ENCODE data around the gene PALD1.

Gene PALD1

DNA sequence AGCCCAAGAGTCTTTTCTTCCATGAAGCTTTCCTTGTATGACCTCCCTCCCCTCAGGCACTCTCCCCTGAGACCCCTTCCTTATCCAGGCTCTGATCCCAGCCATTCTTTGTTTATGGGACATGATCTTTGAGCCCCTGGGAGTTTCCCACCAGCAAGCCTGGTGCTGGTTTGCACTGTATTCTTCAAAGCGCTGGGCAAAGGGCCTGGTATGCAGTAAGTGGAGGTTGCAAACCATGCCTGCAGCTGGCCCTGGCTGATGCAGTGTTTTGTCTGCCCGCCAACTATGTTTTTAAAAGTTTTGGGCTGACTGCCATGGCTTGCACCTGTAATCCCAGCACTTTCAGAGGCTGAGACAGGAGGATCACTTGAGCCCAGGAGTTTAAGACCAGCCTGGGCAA lies 30.3 kb upstream of the PALD1 start:
- H3K27ac ChIP-seq, result no peak overlapping the region
- no peaks in the 10 kb centered on the region; a peak in 1 of 22 replicates for H4K20me1 ChIP-seq
- H3K9me3 ChIP-seq (replicated peaks in 1 of 11), result no peaks in the 10 kb centered on the region
- H3K4me3 ChIP-seq, result no peak overlapping the region
- H3K27me3 ChIP-seq, result peaks cover 1 to 8% (median 4%) of the 10 kb centered on the region in 11 experiments
- H3K36me3 ChIP-seq, result no peaks in the 10 kb centered on the region
- H3K4me1 ChIP-seq, result no peaks in the 10 kb centered on the region
- H3K9ac ChIP-seq, result no peak overlapping the region
- H3K4me2 ChIP-seq, result no peak overlapping the region
- no peak for TF ChIP-seq Cebpa-rat (IDR thresholded peaks at IDR 0.05)

DNA sequence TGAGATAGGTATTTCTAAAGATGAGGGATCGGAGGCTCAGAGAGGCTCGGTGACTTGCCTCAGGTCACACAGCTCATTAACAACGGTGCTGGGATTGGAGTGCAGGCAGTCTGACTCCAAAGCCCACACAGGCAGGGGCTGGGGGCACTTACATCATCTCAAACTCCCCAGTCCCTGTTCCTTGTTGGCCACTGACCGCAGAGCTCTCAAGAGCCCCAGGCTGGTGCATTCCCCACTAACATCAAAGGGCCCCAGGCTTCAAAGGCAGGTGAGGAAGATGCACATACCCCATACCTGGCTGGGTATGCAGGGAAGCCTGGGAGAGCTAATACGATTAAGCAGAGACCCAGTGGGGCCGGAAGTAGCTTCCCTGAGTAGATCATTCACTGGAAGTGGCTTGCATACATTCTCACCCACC lies 23.3 kb upstream of the PALD1 start:
- Histone ChIP-seq H3K4me3 (no peak overlapping the region), H3K27ac (no peak overlapping the region), H3K4me2 (peak overlapping the region in 8 of 11 experiments; percentile 68 to 94 (median 90); a peak in 12 of 22 replicates), H3K27me3 (peaks cover 9 to 26% (median 16%) of the 10 kb centered on the region in 11 experiments), H3K36me3 (no peaks in the 10 kb centered on the region), H3K4me1 (peaks cover 24 to 55% (median 45%) of the 10 kb centered on the region in 10 experiments), H3K9me3 (replicated peaks in 1 of 11) (no peaks in the 10 kb centered on the region), H4K20me1 (no peaks in the 10 kb centered on the region; a peak in 1 of 22 replicates), H3K9ac (no peak overlapping the region)
- no peak for TF ChIP-seq Cebpa-rat (IDR thresholded peaks at IDR 0.05)

DNA sequence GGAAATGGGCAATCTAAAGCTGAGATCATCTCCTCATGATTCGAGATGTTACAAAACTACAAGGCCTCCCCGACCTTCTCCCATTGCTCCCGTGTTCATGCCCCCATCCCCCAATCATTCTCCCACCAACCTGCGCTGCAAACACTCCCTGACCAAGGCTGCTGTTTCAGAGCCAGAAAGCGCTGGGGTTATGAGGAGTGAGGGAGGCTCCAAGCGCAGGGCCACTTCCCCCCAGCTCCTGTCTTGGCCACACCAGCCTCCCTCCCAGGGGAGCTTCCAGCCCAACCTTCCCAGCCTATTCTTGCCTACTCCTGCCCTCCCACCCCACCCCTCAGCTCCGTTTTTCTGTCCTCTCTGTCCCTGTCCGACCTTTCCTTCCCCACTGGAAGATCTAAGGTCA lies 22.4 kb upstream of the PALD1 start:
- H3K9me3 ChIP-seq (replicated peaks in 1 of 11), result no peaks in the 10 kb centered on the region
- H3K4me2 ChIP-seq, result peak overlapping the region; percentile 68 to 94 (median 88); a peak in 20 of 22 replicates
- TF ChIP-seq Cebpa-rat (IDR thresholded peaks at IDR 0.05), result no peak
- H3K27me3 ChIP-seq, result peaks cover 9 to 27% (median 16%) of the 10 kb centered on the region in 11 experiments
- no peaks in the 10 kb centered on the region for H3K36me3 ChIP-seq
- peak overlapping the region in 2 of 11 experiments; percentile 46 to 47; a peak in 2 of 22 replicates for H3K9ac ChIP-seq
- peaks cover 24 to 55% (median 45%) of the 10 kb centered on the region in 10 experiments for H3K4me1 ChIP-seq
- H4K20me1 ChIP-seq, result no peaks in the 10 kb centered on the region; a peak in 1 of 22 replicates
- H3K27ac ChIP-seq, result peak overlapping the region in 1 of 11 experiments; percentile 50; a peak in 2 of 22 replicates
- no peak overlapping the region for H3K4me3 ChIP-seq

- H3K4me2 ChIP-seq, result peak overlapping the region; percentile 68 to 94 (median 88)
- H3K9ac ChIP-seq, result peak overlapping the region in 4 of 11 experiments; percentile 8 to 39 (median 26); a peak in 4 of 22 replicates
- peaks cover 0 to 4% (median 0%) of the 10 kb centered on the region in 11 experiments; a peak in 1 of 22 replicates for H4K20me1 ChIP-seq
- H3K27ac ChIP-seq, result no peak overlapping the region
- H3K4me1 ChIP-seq, result peaks cover 24 to 67% (median 55%) of the 10 kb centered on the region in 10 experiments
- H3K4me3 ChIP-seq, result peak overlapping the region in 2 of 10 experiments; percentile 20 to 55; a peak in 3 of 20 replicates
- TF ChIP-seq Cebpa-rat (IDR thresholded peaks at IDR 0.05), result no peak
- peaks cover 9 to 27% (median 16%) of the 10 kb centered on the region in 11 experiments for H3K27me3 ChIP-seq
- no peaks in the 10 kb centered on the region for H3K9me3 ChIP-seq (replicated peaks in 1 of 11)
- H3K36me3 ChIP-seq, result no peaks in the 10 kb centered on the region
These were observed 20.7 kb upstream of the PALD1 start for GRCh38 chr10:70457759-70458305.

- Histone ChIP-seq H3K27ac (no peak overlapping the region), H3K4me3 (peak overlapping the region in 5 of 10 experiments; percentile 11 to 55 (median 27); a peak in 6 of 20 replicates), H3K9ac (peak overlapping the region in 6 of 11 experiments; percentile 8 to 46 (median 38); a peak in 6 of 22 replicates), H3K4me2 (peak overlapping the region; percentile 68 to 94 (median 88)), H3K9me3 (replicated peaks in 1 of 11) (no peaks in the 10 kb centered on the region), H3K36me3 (no peaks in the 10 kb centered on the region), H3K27me3 (peaks cover 9 to 27% (median 16%) of the 10 kb centered on the region in 11 experiments), H4K20me1 (peaks cover 0 to 4% (median 0%) of the 10 kb centered on the region in 11 experiments; a peak in 1 of 22 replicates), H3K4me1 (peaks cover 24 to 70% (median 56%) of the 10 kb centered on the region in 10 experiments)
- TF ChIP-seq Cebpa-rat (IDR thresholded peaks at IDR 0.05), result no peak
These were observed 20.1 kb upstream of the PALD1 start for GRCh38 chr10:70458329-70459060.

GRCh38 chr10:70459061-70459773 lies 19.4 kb upstream of the PALD1 start:
- Histone ChIP-seq H3K4me1 (peaks cover 24 to 70% (median 56%) of the 10 kb centered on the region in 10 experiments), H3K36me3 (no peaks in the 10 kb centered on the region), H3K4me2 (peak overlapping the region in 10 of 11 experiments; percentile 10 to 94 (median 87); a peak in 15 of 22 replicates), H3K27me3 (peaks cover 9 to 27% (median 16%) of the 10 kb centered on the region in 11 experiments), H4K20me1 (peaks cover 0 to 4% (median 0%) of the 10 kb centered on the region in 11 experiments; a peak in 1 of 22 replicates), H3K4me3 (no peak overlapping the region), H3K9ac (no peak overlapping the region), H3K9me3 (replicated peaks in 1 of 11) (no peaks in the 10 kb centered on the region), H3K27ac (no peak overlapping the region)
- TF ChIP-seq Cebpa-rat (IDR thresholded peaks at IDR 0.05), result no peak

DNA sequence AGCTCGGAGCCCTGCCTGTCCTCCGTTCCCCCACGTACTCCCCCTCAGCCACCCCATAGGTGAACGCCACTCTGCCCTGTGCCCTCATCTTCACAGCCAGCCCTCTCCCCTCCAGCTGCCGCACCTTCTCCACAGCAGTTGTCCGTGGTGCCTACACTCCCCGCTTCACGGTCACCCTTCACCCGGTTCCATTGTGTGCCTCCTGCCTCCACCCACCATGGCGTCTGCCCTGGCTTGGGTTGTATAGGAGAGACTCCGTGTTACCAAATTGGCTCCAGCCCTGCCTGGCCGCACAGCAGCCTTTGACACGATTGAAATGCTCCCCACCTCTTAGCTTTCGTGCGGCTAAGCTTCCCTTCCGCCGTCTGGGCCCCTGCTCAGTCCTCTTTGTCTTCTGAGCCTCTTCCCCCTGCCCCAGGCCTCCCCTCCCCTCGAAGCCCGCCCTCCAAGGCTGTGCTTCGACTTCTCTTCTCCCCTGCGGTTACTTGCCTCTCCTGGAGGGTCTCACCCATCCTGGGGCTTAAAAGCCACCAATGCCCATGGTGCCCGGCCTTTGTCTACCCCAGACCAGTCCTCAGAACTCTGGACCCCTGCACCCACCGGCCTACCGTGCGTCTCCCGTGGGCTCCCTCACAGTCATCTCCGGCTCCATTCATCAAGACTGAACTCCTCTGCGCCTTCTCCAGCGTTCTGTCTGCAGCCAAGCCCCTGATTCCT lies 18.6 kb upstream of the PALD1 start:
- no peak overlapping the region for H3K4me3 ChIP-seq
- peak overlapping the region in 6 of 11 experiments; percentile 10 to 90 (median 18); a peak in 4 of 22 replicates for H3K4me2 ChIP-seq
- H4K20me1 ChIP-seq, result peaks cover 0 to 4% (median 0%) of the 10 kb centered on the region in 11 experiments; a peak in 1 of 22 replicates
- no peak for TF ChIP-seq Cebpa-rat (IDR thresholded peaks at IDR 0.05)
- no peak overlapping the region for H3K27ac ChIP-seq
- peaks cover 24 to 66% (median 54%) of the 10 kb centered on the region in 10 experiments for H3K4me1 ChIP-seq
- H3K36me3 ChIP-seq, result no peaks in the 10 kb centered on the region
- H3K9me3 ChIP-seq (replicated peaks in 1 of 11), result no peaks in the 10 kb centered on the region
- H3K9ac ChIP-seq, result no peak overlapping the region
- peaks cover 9 to 27% (median 16%) of the 10 kb centered on the region in 11 experiments for H3K27me3 ChIP-seq
